ENCODE data around the gene PSMF1.
A peak's percentile ranks its signal among the peaks of the same experiment; 100 is the strongest.

PSMF1 gene

DNA sequence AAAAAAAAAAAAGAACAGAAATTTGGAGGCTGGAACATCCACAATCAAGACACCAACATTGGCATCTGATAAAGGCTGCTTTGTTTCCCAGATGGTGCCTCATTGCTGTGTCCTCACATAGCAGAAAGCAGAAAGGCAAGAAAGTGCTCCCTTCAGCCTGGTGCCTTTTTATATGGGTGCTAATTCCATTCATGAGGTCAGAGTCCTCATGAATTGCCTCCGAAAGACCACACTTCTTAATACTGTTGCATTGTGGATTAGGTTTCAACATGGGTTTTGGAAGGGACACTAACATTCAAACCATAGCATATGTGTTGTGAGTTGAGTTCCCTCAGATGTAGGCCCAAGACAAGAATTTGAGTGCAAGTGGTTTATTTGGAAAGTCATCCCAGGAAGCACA, 76.8 kb downstream of the PSMF1 start:
- no peak for DNase-seq

DNA sequence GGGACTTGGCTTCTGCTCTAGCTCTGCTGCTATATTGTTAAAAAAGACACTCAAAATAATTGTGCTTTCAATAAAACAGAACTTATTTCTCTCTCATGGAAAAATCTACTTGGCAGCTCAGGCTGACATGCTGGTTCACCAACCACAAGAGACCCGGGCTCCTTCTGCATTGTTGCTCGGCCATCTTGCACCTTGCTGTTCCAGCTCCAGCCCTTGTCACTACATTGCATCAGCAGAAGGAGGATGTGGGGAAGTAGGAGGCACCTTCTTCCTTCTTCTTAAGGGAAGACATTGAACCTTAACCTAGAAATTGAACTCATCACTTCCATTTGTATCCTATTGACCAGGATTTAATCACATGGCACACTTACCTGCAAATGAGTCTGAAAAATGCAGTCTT, 78.2 kb downstream of the PSMF1 start:
- no peak for DNase-seq

DNA sequence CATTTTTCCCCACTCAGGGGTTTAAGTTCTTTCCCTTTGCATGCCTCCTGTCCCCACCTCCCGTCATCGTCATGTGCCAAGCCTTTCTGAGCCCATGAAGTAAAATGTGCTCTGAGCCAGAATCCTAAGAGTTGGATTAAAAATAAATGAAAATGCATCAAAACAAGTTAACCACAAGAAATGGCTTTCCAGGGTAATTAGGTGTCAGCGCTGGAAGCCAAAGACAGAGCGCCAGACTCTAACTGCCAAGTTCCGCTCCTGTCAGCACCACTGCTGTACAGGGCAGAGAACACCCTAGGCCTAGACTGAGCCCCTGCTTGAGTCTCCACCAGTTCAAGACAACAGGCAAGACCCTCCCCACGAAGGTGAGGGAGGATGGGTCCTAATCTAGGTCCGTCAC, 79.4 kb downstream of the PSMF1 start:
- no peak for DNase-seq

DNA sequence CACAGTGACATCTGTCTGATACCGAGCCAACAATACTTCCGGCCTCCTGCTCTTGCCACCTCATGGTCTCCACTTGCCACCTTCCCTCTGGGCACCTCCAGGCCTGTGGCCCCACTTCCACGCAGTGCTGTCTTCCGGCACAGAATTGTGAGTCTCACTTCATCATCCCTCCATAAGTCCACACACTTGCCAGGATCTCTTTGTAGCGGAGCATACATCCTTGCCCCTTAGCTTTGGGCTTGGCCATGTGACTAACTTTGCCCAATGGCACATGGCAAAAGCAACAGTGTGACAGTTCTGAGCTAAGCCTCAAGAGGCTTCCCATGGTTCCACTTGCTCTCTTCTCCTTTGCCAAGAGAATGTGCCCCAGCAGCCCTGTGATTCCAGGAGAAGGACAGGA, 80.3 kb downstream of the PSMF1 start:
- no peak for DNase-seq

DNA sequence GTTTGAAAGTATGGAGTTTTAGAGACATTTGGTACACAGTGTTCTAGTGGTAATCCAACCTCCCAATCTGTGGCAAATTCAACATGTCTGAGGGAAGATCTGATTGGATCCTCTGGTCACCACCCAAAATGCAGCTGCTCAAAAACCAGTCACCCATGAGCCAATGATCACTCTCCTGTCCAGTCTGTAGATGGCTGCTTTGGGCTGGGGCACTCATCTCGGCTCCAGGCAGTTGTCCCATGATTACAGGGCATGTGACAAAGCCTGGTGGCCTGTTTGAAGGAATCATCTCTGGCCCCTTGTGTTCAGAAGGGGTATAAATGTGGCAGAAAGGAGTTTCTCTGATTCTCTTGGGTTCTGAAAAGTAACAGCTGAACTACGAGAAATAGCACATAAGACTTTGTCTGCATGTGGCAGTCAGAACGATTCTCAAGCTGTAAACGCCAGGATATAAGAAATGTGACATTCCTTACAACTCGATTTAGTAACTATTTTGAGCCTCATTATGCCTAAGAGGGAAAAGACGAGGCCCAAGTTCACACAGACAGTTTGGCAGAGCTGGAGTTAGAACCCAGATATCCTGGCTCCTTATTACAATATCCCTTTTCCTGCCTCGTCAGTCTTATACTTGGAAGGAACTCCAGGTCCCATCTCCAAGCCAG, 80.9 kb downstream of the PSMF1 start:
- no peak for DNase-seq

DNA sequence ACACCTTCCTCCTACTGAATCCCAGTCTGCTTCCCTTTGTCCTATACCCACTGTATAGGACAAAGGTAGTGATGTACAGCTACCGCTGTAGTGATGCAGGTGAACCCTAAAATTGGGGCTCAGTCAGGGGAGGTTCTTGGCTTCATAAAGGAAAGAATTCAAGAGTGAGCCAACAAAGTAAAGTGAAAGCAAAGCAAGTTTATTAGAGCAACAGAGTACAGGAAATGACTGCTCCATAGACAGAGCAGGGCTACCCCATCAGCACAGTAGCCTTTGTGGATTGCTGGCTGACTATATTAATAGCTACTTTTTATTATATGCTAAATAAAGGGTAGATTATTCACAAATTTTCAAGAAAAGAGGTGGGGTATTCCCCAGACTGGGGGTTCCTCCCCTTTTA, 81.6 kb downstream of the PSMF1 start:
- DNase-seq, result no peak

DNA sequence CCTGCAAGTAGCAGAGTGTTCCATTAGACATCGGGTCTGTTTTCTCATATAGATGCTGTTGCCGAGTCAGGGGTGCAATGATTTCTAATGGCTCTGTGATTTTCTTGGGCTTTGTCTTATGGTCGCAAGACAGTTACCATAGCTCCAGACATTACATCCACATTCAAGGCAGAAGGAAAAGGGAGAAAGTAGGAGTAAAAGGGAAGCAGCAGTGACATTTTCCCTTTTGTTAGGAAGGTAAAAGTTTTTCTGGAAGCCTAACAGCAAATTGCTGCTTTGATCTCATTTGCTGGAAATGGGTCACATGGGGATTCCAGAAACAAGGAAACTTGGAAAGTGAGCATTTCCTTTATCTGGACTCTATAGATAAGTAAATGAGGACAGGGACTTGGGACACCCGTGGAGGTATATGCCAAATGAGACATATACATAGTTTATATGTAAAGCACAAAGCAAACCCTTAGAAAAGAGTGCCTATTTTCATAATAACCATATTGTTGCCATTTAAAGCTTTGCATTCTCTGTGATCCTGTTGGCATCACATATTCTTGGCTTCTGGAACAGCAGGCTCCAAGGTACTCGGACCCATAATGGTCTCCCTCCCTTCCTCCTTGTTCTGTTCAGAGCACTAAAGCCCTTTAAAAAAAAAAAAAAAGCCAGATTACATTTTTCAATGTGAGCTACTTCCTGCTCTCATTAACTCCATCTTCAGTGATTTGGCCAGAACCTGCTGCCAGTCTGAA, 84.5 kb downstream of the PSMF1 start, which contains the start of gene C20orf202:
Gene C20orf202 (plus strand): TSS at position 693 of the 743 bp plus-strand sequence. CDS start 132 bp downstream, outside the sequence.
- DNase-seq, result no peak

DNA sequence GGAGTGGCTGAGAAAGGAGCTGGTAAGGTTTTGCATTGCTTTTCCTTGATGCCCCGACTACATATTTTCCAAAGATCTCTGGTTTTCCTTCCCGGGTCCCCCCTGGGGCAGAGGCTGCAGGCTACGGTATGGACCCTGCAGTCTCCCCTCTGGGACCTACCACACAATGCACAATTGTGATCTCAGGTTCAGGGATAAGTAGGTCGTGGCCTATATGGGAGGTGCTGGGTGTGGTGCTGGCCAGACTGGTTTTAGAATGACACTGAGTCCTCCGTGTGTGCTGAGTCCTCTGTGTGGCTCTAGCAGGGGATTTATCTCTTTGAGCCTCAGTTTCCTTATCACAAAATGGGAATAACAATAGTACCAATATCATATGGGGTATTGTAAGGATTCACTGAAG, 85.2 kb downstream of the PSMF1 start:
- no peak for DNase-seq

DNA sequence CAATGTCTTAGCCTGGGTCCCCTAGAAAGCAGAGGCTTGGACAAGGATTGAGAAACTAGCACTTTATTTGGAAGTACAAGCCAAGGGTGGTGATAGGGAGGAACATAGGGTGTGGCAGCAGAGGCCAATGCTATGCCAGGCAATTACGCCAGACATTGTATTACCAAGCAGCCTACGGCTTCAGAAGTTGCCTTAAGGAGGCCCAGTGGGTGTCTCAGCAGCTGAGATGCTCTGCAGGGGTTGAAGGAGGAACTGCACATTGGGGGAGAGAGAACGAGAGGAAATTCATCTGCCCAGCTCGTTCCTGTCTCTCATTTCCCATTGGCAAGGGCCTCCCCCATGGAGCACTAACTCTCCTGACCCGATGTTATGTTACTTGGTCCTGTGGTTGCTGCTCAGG, 85.7 kb downstream of the PSMF1 start:
- no peak for DNase-seq

DNA sequence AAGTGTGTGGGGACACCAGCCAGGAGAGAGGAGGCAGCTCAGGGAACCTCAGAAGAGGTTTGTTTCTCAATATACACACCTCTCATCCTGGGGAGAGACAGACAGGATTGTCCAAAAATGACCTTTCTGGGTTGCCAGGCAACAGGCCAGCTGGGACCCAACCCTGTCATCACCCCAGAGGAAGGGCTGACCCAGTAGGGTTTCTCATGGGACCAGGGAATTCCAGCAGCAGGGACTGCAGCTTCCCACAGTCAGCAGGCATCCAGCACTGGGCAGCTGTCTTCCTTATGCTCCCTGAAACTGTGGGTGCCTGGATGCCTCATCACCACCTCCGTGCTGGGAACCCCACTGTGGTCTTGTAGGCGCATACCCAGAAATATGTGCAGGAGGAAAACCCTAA, 86.2 kb downstream of the PSMF1 start:
- no peak for DNase-seq

DNA sequence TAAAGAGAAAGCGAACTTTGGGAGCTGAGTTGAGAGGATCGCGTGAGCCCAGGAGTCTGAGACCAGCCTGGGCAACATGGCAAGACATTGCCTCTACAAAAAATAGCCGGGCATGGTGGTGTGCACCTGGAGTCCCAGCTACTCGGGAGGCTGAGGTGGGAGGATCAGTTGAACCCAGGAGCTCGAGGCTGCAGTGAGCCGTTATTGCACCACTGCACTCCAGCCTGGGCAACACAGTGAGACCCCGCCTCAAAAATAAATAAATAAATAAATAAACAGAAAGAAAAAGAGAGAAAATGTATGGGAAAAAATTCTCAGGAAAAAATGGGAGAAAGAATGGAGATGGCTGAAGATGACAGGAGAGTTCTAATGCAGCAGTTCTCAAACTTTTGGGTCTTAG, 87.4 kb downstream of the PSMF1 start:
- DNase-seq, result no peak

DNA sequence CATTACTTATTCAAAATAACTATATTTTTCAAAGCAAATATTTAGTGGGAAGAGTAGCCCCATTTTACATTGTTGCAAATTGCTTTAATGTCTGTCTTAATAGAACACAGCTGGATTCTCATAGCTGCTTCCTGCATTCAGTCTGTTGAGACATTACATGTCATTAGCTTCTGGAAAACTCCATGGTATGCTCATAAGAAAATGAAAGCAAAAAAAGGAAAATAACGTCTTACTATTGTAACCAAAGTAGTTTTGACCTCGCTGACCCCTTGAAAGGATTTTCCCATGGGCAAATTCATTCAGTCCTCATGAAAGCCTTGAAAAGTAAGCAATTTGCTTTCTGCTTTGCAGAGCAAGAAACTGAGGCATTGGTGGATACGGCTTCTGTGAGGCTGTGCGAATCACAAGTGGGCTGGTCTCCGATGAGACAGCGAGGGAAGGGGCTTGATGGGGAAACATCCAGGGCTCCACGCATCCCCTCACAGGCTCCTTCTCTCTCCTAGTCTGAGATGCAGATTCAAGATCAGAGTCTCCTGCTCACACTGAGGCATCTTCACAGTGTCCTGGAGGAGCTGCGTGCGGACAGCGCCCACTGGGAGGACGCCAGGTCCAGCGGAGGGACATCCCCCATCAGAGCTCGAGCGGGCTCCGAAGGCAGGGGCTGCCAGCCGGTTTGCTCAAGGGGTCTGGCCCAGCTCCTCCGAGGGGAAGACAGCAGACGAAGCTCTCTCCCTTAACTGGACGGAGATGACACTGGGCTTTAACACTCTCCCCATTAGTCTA, 88.2 kb downstream of the PSMF1 start:
- DNase-seq, result no peak

DNA sequence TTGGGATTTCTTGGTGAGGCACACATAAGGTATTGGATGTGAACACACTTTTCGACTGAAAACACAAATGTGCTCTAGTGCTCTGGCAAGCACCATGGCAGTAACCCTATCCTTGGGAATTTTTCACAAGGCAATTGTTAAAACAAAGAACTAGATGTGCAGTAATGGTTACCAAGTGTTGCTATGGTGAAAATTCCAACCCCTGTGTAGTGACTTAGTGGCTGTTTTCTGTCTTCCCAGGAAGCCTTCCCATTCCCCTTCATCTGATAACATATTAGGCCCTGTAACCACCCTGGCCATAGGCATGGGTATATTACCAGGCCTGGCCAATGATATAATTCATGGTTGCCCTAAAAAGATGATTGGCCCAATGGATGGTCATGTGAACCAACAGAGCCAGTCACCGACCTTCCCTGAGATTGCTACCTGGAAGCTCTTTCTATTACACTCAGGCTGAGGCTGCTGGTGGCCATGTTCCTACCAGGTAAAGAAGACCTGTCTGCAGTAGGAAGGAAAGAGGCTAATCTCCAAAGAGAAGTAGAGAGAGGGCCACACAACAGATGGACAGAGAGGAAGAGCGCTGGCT, 89.0 kb downstream of the PSMF1 start:
- no peak for DNase-seq

DNA sequence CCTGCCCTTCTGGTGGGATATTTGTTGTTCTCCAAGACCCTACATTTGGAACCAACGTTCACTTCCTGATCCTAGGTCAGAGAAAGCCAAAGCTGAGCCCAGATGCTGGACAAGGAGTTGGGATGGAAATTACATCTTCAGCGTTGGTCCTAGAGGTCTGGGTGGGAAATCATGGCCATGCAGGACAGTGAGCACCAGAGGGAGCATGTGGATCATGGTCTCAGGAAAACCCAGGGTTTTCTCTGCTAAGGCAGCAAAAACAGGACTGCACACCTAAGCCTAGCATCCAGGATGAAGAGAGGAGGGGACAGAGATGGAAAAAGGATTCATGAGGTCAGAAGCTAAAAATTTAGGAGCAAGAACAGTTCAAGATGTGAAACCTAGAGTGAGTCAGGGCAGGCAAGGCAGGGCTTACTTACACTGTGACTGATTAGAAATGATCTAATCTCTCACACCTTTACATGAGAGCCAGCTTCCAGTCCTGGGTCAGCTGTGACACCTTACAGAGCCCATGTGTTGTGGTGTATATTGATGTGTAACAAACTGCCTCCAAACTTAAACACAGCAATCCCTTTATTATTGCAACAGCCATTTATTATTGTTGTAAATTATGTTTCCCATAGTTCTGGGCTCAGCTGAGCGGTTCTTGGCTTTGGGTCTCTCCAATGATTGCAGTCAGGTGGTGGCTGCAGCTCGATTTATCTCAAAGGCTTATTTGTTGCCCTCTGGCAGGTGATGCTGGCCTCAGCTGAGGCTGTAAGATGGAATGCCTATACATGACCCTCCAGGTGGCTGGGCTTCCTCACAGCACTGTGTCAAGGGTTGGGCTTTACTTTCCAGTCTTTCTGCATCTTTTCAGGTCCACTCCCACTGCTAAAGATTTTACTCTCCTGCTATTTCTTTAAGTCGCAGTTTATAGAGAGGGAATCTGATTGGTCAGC, 91.3 kb downstream of the PSMF1 start:
- DNase-seq, result no peak

DNA sequence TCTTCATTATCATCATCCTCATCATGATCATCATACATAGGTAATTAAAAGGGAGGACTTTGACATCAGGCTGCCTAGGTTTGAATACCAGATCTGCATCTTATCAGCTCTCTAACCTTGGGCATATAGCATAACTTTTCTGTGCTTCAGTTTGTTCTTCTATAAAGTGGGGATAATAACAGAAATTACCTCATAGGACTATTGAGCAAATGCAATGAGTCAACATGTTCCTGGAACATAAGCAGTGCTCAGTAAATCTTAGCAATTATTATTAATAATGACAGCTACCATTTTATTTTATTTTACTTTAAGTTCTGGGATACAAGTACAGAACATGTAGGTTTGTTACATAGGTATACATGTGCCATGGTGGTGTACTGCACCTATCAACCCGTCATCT, 92.1 kb downstream of the PSMF1 start:
- no peak for DNase-seq

DNA sequence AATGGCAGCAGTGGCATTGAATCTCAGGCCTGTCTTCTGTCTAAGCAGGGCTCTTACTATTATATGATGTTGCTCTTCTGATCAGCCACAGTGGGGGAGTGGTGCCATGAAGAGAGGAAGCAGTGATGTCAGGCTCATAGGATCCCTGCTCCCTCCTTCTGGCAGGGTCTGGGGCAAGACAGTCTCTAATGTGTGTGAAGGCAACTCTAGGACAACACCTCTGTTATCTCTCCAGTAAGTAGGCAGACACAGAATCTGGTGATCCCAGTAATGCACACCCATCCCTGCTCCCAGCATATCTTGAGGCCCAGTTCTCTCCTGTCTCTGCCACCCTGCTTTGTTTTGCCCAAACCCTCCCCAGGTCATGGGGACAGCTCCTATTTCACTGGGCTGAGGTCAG, 93.6 kb downstream of the PSMF1 start:
- no peak for DNase-seq

DNA sequence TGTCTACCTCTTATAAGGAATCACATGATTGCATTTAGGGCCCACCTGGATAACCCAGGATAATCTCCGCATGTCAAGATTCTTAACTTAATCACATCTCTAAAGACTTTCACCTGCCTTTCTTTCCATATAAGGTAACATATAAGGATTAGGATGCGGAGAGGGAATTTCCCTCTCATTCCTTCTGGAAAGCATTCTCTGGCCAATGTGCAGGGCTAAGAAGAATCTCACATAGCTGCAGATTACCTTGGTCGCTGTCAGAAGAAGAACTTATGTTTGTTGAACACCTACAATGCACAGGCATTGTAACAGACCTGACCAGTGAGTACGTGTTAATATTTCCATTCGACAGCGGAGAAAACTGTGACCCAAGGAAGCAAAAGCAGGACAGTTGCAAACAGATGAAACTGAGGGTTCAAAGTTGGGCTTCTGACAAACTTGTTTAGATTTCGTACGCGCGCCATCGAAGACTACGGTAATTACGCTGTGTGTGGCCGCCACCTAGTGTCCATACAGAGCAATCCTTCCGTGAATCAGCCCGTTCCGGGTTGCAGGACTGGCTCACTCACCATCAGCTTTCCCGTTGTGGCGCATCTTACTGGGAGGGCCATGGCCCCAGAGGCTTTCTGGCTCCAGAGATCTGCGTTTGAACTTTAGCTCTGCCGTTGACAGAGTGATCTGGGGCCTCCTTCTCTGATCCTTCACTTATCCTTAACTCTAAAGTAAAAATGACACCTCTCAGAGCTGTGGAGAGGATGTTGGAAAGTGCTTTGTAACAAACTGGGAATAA, 94.4 kb downstream of the PSMF1 start:
- DNase-seq, result peak; percentile 61

DNA sequence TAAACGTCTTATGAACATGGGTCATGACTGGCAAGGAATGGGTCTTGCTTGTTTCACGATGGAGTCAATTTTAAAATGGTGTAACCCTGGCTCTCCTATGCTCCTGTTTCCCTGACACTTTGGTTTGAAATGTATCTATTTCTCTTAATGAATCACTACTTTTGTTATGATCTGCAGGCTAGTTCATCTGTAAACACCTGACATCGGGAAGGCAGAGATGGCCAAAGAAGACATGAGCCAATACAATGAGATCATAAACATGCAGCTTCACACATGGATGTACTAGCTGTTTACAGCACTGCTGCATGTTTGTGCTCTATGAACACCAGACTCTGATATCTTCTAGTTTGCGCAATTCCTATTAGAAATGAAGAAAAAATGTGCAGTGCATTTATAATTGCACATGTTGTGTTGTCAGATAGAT, 96.4 kb downstream of the PSMF1 start:
- DNase-seq, result no peak

DNA sequence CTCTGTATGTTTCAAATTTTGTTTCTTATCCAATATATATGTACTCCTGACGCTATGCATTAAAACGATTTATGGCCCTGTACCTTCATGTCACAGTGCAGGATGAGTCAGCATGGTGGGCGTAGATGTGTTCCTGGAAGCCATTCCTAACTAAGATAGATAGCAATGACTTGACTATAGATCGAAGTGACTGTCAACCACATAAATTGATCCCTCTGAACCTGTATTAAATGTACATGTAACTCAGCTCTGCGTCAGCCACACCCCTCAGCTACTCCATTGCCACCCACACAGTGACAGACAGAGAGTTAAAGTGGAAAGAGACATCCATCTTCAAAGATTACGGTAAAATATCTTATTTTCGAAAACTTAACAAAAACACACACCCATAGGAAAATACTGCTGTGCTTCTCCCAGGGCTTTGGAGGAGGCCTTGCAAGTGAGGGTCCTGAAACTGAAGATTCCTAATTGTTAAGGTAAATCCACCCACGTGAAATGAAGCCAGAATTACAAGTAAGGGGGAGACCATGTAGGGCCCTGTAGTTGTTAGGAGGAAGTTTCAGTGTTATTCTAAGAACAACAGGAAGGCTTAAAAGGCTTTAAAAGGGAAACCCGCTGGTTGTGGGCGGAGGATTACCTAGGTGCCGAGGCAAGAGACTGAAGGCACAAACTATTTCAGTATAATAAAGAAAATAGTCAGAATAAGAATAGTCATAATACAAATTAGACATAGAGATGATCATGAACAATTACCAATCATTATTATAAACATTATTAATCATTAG, 97.2 kb downstream of the PSMF1 start:
- DNase-seq, result no peak

Data from effector CD4-positive, alpha-beta T cell (primary cell).